IMR-90 (cell line): ENCODE measurements around the gene BLZF1. TPM values are rescaled to one million over a fixed set of nuclear protein-coding genes. Genes with fewer than 3 reads are reported as not detected.

Experiments used
- ATAC-seq: fragments of 200-7000 bp; cut with Tn5 transposase; 2 replicates; pipeline ENCODE4 v1.9.1; 2020; ENCODE audit warnings: low read depth, mild to moderate bottlenecking, moderate library complexity
- BruUV-seq: library from RNA; stranded (reverse); fragments of 400-500 nt; replicated peaks from 2 replicates; lab custom pipeline; 2021; lab: Mats Ljungman, UMichigan
- CTCF ChIA-PET: fragments of 300-600 bp; formaldehyde crosslinking; extraction: SDS; loops from one replicate; lab custom pipeline; 2021; ENCODE audit warnings: antibody characterized with exemption; lab: Yijun Ruan, JAX
- POLR2A ChIA-PET: fragments of 300-600 bp; sonication (Branson Sonifier 250); formaldehyde crosslinking; loops from one replicate; lab custom pipeline; 2022; ENCODE audit warnings: antibody characterized with exemption; ENCODE audit not compliant: unreplicated experiment; lab: Charles Lee
- DNase-seq: peaks from one replicate; pipeline ENCODE4 v3.0.0; 2013
- H2AFZ ChIP-seq: replicated peaks from 2 replicates; pipeline ENCODE3; 2013; ENCODE audit warnings: low read length, mild to moderate bottlenecking; ENCODE audit not compliant: poor library complexity
- H2AK5ac ChIP-seq: 2 replicates; pipeline ENCODE4 v1.6.1; 2013; ENCODE audit warnings: low read depth, low read length, inconsistent platforms
- H2AK9ac ChIP-seq: replicated peaks from 2 replicates; pipeline ENCODE3; 2013; ENCODE audit warnings: mild to moderate bottlenecking, low read depth, low read length, moderate library complexity; ENCODE audit not compliant: poor library complexity
- H2BK120ac ChIP-seq: 2 replicates; pipeline ENCODE4 v1.6.1; 2013; ENCODE audit warnings: low read depth, low read length, inconsistent platforms
- H2BK15ac ChIP-seq: 3 replicates; pipeline ENCODE4 v1.6.1; 2013; ENCODE audit warnings: low read depth, low read length, inconsistent platforms
- H2BK20ac ChIP-seq: 2 replicates; pipeline ENCODE4 v1.6.1; 2013; ENCODE audit warnings: low read depth, mild to moderate bottlenecking, inconsistent platforms, low read length, moderate library complexity
- H2BK5ac ChIP-seq: 2 replicates; pipeline ENCODE4 v1.6.1; 2013; ENCODE audit warnings: mild to moderate bottlenecking, low read depth, low read length, inconsistent platforms; ENCODE audit not compliant: poor library complexity, severe bottlenecking
- H3K14ac ChIP-seq: replicated peaks from 2 replicates; pipeline ENCODE4 v1.6.1; 2013; ENCODE audit warnings: low read depth, low read length, inconsistent platforms
- H3K18ac ChIP-seq: 2 replicates; pipeline ENCODE4 v1.6.1; 2013; ENCODE audit warnings: low read depth, low read length, control low read depth
- H3K23ac ChIP-seq: 2 replicates; pipeline ENCODE4 v1.6.1; 2013; ENCODE audit warnings: low read depth, low read length, inconsistent platforms
- H3K27ac ChIP-seq: 2 replicates; pipeline ENCODE4 v1.5.1; 2013; ENCODE audit warnings: mild to moderate bottlenecking, control low read depth, low read length; ENCODE audit not compliant: insufficient read depth
- H3K27me3 ChIP-seq: 2 replicates; pipeline ENCODE4 v1.6.1; 2013; ENCODE audit warnings: low read length; ENCODE audit not compliant: control insufficient read depth, insufficient read depth
- H3K36me3 ChIP-seq: 2 replicates; pipeline ENCODE4 v1.6.1; 2013; ENCODE audit warnings: low read length, mixed read lengths; ENCODE audit not compliant: control insufficient read depth, insufficient read depth
- H3K4ac ChIP-seq: 2 replicates; pipeline ENCODE4 v1.6.1; 2013; ENCODE audit warnings: low read depth, low read length, inconsistent platforms
- H3K4me1 ChIP-seq: 2 replicates; pipeline ENCODE4 v1.6.1; 2013; ENCODE audit warnings: low read length, mixed read lengths; ENCODE audit not compliant: control insufficient read depth, insufficient read depth
- H3K4me2 ChIP-seq: 2 replicates; pipeline ENCODE4 v1.6.1; 2013; ENCODE audit warnings: low read depth, mild to moderate bottlenecking, control low read depth, low read length, moderate library complexity
- H3K4me3 ChIP-seq: 2 replicates; pipeline ENCODE4 v1.5.1; 2013; ENCODE audit warnings: low read depth, mild to moderate bottlenecking, control low read depth, low read length, moderate library complexity; ENCODE audit not compliant: insufficient read depth
- H3K56ac ChIP-seq: 2 replicates; pipeline ENCODE4 v1.6.1; 2013; ENCODE audit warnings: low read length, inconsistent platforms; ENCODE audit not compliant: insufficient read depth; ENCODE audit errors: extremely low read depth
- H3K79me1 ChIP-seq, 2 experiments: 2 replicates each; pipeline ENCODE4 v1.6.1; 2013; ENCODE audit warnings: low read length in 2 of 2, inconsistent platforms in 1 of 2, low read depth in 1 of 2
- H3K9ac ChIP-seq: 2 replicates; pipeline ENCODE4 v1.6.1; 2013; ENCODE audit warnings: low read depth, low read length, control low read depth
- H3K9me1 ChIP-seq: 2 replicates; pipeline ENCODE4 v1.6.1; 2013; ENCODE audit warnings: low read length, inconsistent platforms; ENCODE audit not compliant: insufficient read depth
- H3K9me3 ChIP-seq: 2 replicates; pipeline ENCODE4 v1.6.1; 2013; ENCODE audit warnings: low read length; ENCODE audit not compliant: control insufficient read depth, insufficient read depth
- H4K20me1 ChIP-seq: 2 replicates; pipeline ENCODE4 v1.6.1; 2013; ENCODE audit warnings: low read length, inconsistent platforms; ENCODE audit not compliant: insufficient read depth
- H4K5ac ChIP-seq: 2 replicates; pipeline ENCODE4 v1.6.1; 2013; ENCODE audit warnings: mild to moderate bottlenecking, low read depth, low read length, control low read depth
- H4K8ac ChIP-seq, 2 experiments: 2 replicates each; pipeline ENCODE4 v1.6.1; 2013; ENCODE audit warnings: low read depth in 2 of 2, low read length in 2 of 2, control low read depth in 1 of 2, inconsistent platforms in 1 of 2
- H4K91ac ChIP-seq: 2 replicates; pipeline ENCODE4 v1.6.1; 2013; ENCODE audit warnings: low read depth, low read length, inconsistent platforms; ENCODE audit not compliant: insufficient read depth
- BHLHE40 ChIP-seq: fragments of 150-350 bp; IDR thresholded peaks from 2 replicates; pipeline ENCODE4 v1.6.1; 2016; ENCODE audit warnings: mild to moderate bottlenecking, low read depth, low read length
- CEBPB ChIP-seq: IDR thresholded peaks from 2 replicates; pipeline ENCODE4 v1.6.1; 2012; ENCODE audit warnings: low read depth, low read length, improper control_type of control experiment
- CHD1 ChIP-seq: IDR thresholded peaks from 2 replicates; pipeline ENCODE4 v1.6.1; 2012; ENCODE audit warnings: low read depth, low read length, improper control_type of control experiment
- CTCF ChIP-seq: conservative IDR thresholded peaks from 2 replicates; pipeline ENCODE4 v1.5.1; 2012; ENCODE audit warnings: mild to moderate bottlenecking, low read depth, low read length, improper control_type of control experiment
- ELK1 ChIP-seq: fragments of 150-350 bp; IDR thresholded peaks from 2 replicates; pipeline ENCODE4 v1.6.1; 2016; ENCODE audit warnings: low read depth, mild to moderate bottlenecking, low read length, moderate library complexity, borderline replicate concordance
- FOS ChIP-seq: fragments of 150-350 bp; IDR thresholded peaks from 2 replicates; pipeline ENCODE4 v1.6.1; 2016; ENCODE audit warnings: low read depth, low read length
- MAFK ChIP-seq: IDR thresholded peaks from 2 replicates; pipeline ENCODE4 v1.6.1; 2012; ENCODE audit warnings: low read depth, low read length, improper control_type of control experiment
- MAZ ChIP-seq: IDR thresholded peaks from 2 replicates; pipeline ENCODE4 v1.6.1; 2012; ENCODE audit warnings: low read depth, mild to moderate bottlenecking, low read length, improper control_type of control experiment, moderate library complexity, borderline replicate concordance
- MXI1 ChIP-seq: IDR thresholded peaks from 2 replicates; pipeline ENCODE4 v1.6.1; 2012; ENCODE audit warnings: low read depth, mild to moderate bottlenecking, low read length, moderate library complexity, borderline replicate concordance
- NFE2L2 ChIP-seq: fragments of 150-350 bp; IDR thresholded peaks from 2 replicates; pipeline ENCODE4 v1.6.1; 2016; ENCODE audit warnings: low read depth, mild to moderate bottlenecking, low read length
- POLR2A ChIP-seq: IDR thresholded peaks from 2 replicates; pipeline ENCODE4 v1.6.1; 2012; ENCODE audit warnings: mild to moderate bottlenecking, low read depth, low read length
- RAD21 ChIP-seq: IDR thresholded peaks from 2 replicates; pipeline ENCODE4 v1.6.1; 2012; ENCODE audit warnings: low read length, improper control_type of control experiment
- RCOR1 ChIP-seq: IDR thresholded peaks from 2 replicates; pipeline ENCODE4 v1.6.1; 2012; ENCODE audit warnings: mild to moderate bottlenecking, low read length, improper control_type of control experiment; ENCODE audit not compliant: insufficient replicate concordance
- RFX5 ChIP-seq: IDR thresholded peaks from 2 replicates; pipeline ENCODE4 v1.8.0; 2012; ENCODE audit warnings: low read depth, mild to moderate bottlenecking, low read length, moderate library complexity
- SMC3 ChIP-seq: fragments of 150-350 bp; IDR thresholded peaks from 2 replicates; pipeline ENCODE4 v1.6.1; 2016; ENCODE audit warnings: low read depth, mild to moderate bottlenecking, antibody characterized with exemption, low read length, moderate library complexity
- USF2 ChIP-seq: fragments of 150-350 bp; IDR thresholded peaks from 2 replicates; pipeline ENCODE4 v1.6.1; 2017; ENCODE audit warnings: mild to moderate bottlenecking, antibody characterized with exemption, low read length, low read depth
- WGBS, 2 experiments: methylation state at CpG; one replicate each; pipeline versions ENCODE4 v1.1.5 to v1.1.7; 2013; ENCODE audit warnings: missing lambda C conversion rate in 2 of 2; ENCODE audit not compliant: insufficient read length in 1 of 2; ENCODE audit errors: extremely low coverage in 2 of 2; 5-methylcytosine and 5-hydroxymethylcytosine counted together
- dilution Hi-C: fragments of 300-500 bp; cut with HindIII; formaldehyde crosslinking; loops from one replicate; pipeline ENCODE4 v1.14.3; 2018; ENCODE audit warnings: low sequenced_read_pairs; ENCODE audit not compliant: unreplicated experiment
- in situ Hi-C: fragments of 300-500 bp; cut with MboI; formaldehyde crosslinking; loops from 3 replicates; pipeline ENCODE4 v1.14.3; 2019; ENCODE audit warnings: low sequenced_read_pairs, inconsistent platforms, mixed read lengths
- intact Hi-C: fragments of 100-400 bp; cut with micrococcal nuclease; formaldehyde crosslinking; loops from 2 replicates; pipeline ENCODE4 v1.10.0; 2022
- polyA plus RNA-seq, 3 experiments: library from polyadenylated mRNA; depleted of rRNA; stranded (reverse); fragments of >200 nt; gene quantifications; 2 replicates each; pipeline ENCODE4 v1.2.3, GENCODE V29; 2012; ENCODE audit warnings: low replicate concordance in 1 of 3
- total RNA-seq: library from RNA; depleted of rRNA; stranded (reverse); fragments of >200 nt; gene quantifications from 2 replicates; pipeline ENCODE4 v1.2.3, GENCODE V29; 2012

The BLZF1 gene
- total and polyA plus RNA-seq, 2 of the 4 experiments (the other 2 are of a cell fraction) = 14.2 to 24.2 TPM

- Histone ChIP-seq H2AK5ac (no peak overlapping the region), H4K91ac (no peak overlapping the region), H3K9ac (no peak overlapping the region), H2AK9ac (no peak overlapping the region), H3K4me2 (no peak overlapping the region), H3K9me1 (no peaks in the 10 kb centered on the region), H3K9me3 (no peaks in the 10 kb centered on the region), H3K14ac (no peak overlapping the region), H3K27ac (no peak overlapping the region), H4K8ac (no peak overlapping the region), H3K56ac (no peak overlapping the region), H2BK15ac (no peak overlapping the region), H3K4me3 (no peak overlapping the region), H3K27me3 (no peaks in the 10 kb centered on the region), H3K36me3 (no peaks in the 10 kb centered on the region), H4K5ac (no peak overlapping the region), H2BK5ac (no peak overlapping the region), H3K4ac (no peak overlapping the region), H4K20me1 (no peaks in the 10 kb centered on the region), H2BK120ac (no peak overlapping the region), H3K4me1 (no peaks in the 10 kb centered on the region), H3K79me1 (0 out of 4 replicates have a peak, but pooled peaks cover 0 to 3% of the 10 kb centered on the region in 2 experiments), H2BK20ac (no peak overlapping the region), H2AFZ (no peak overlapping the region), H3K23ac (no peak overlapping the region), H3K18ac (no peak overlapping the region)
- dilution Hi-C loops (no loop called here), intact Hi-C loops (loop anchor here (10.0 kb wide), 1 partner anchor 711 kb away; no protein-coding TSS in a partner anchor), in situ Hi-C loops (loop anchor here (10.0 kb wide), 1 partner anchor 911 kb away; no protein-coding TSS in a partner anchor)
- no peak for TF ChIP-seq RAD21
- TF ChIP-seq MXI1 = no peak
- no peak for TF ChIP-seq POLR2A
- TF ChIP-seq NFE2L2 = no peak
- TF ChIP-seq FOS = no peak
- TF ChIP-seq CEBPB = no peak
- TF ChIP-seq ELK1 = no peak
- TF ChIP-seq SMC3 = no peak
- TF ChIP-seq MAZ = no peak
- TF ChIP-seq CTCF = no peak
- TF ChIP-seq BHLHE40 = no peak
- TF ChIP-seq CHD1 = no peak
- TF ChIP-seq USF2 = no peak
- TF ChIP-seq RFX5 = no peak
- TF ChIP-seq RCOR1 = no peak
- no peak for TF ChIP-seq MAFK
- ChIA-PET CTCF (interaction anchor here (0.9 kb wide), 1 partner anchor 16 kb away, joined by 3 read pairs; no protein-coding TSS in a partner anchor), POLR2A (no interaction called here)
- 100% methylated on average over 1 of the region's 1 CpG; no CpG with 5 or more reads in 1 of the 2 experiments for WGBS, 2 experiments
- DNase-seq = no peak
- BruUV-seq = no TSS peak
- ATAC-seq = no peak
These were observed 22.5 kb upstream of the BLZF1 start for GRCh38 chr1:169345511-169345910.
